Prostate gland (tissue), 2 donors: ENCODE results near the gene NDFIP1. TPM values are rescaled to one million over a fixed set of nuclear protein-coding genes. Genes with fewer than 3 reads are reported as not detected.
A peak's percentile ranks its signal among the peaks of the same experiment; 100 is the strongest.

Source experiments
- DNase-seq: peaks from one replicate; pipeline ENCODE4 v3.0.0-alpha.2; 2019; ENCODE audit warnings: low spot score
- H3K27ac ChIP-seq, 2 donors: fragments of 200-600 bp; sonication (generic); 2 replicates each; pipeline ENCODE4 v1.5.1; 2017 to 2019
- H3K27me3 ChIP-seq: fragments of 200-600 bp; sonication (generic); replicated peaks from 2 replicates; pipeline ENCODE4 v1.5.1; 2019; ENCODE audit not compliant: insufficient read depth
- H3K36me3 ChIP-seq, 2 donors: fragments of 200-600 bp; sonication (generic); 1 replicate in 1 of 2; 2 replicates in 1 of 2; pipeline versions ENCODE4 v1.5.1 to v1.8.1; 2017 to 2019
- H3K4me1 ChIP-seq: fragments of 200-600 bp; sonication (generic); replicated peaks from 2 replicates; pipeline ENCODE4 v1.5.1; 2019
- H3K4me3 ChIP-seq, 2 donors: fragments of 200-600 bp; sonication (generic); 2 replicates each; pipeline ENCODE4 v1.5.1; 2017 to 2019
- H3K9me3 ChIP-seq: fragments of 200-600 bp; sonication (generic); 2 replicates; pipeline ENCODE4 v1.5.1; 2017
- CTCF ChIP-seq, 4 experiments: fragments of 200-600 bp in 2 of 4; fragments of 450-650 bp in 2 of 4; sonication (generic) in 2 of 4; IDR thresholded peaks; 1 replicate in 3 of 4; 2 replicates in 1 of 4; pipeline ENCODE4 v1.5.1; 2016 to 2019; ENCODE audit warnings: antibody characterized with exemption in 4 of 4, mild to moderate bottlenecking in 2 of 4, moderate library complexity in 2 of 4
- POLR2A ChIP-seq: fragments of 450-650 bp; IDR thresholded peaks from one replicate; pipeline ENCODE4 v1.6.1; 2016; ENCODE audit warnings: antibody characterized with exemption, mild to moderate bottlenecking
- POLR2AphosphoS5 ChIP-seq: sonication (generic); formaldehyde crosslinking; IDR thresholded peaks from one replicate; pipeline ENCODE4 v1.6.1; 2017; ENCODE audit warnings: antibody characterized with exemption
- WGBS: methylation state at CpG from one replicate; pipeline ENCODE4 v1.1.5; 2018; 5-methylcytosine and 5-hydroxymethylcytosine counted together
- intact Hi-C: fragments of 100-400 bp; cut with DNase I; formaldehyde crosslinking; loops from one replicate; pipeline ENCODE4 v1.14.2; 2022
- total RNA-seq, 2 donors: library from RNA; depleted of rRNA; stranded (reverse); fragments of >200 nt; gene quantifications; one replicate each; pipeline ENCODE4 v1.1.0, GENCODE V29; 2016

NDFIP1 gene
- total RNA-seq, 2 donors from 2014 or later = 134 to 234 TPM

GRCh38 chr5:142091012-142091411 is 17.6 kb upstream of the NDFIP1 start:
- TF ChIP-seq CTCF (IDR thresholded peaks at IDR 0.05) (no peak), POLR2A (no peak)
- Histone ChIP-seq H3K36me3 (no peaks in the 10 kb centered on the region), H3K27me3 (no peaks in the 10 kb centered on the region), H3K4me1 (no peaks in the 10 kb centered on the region), H3K4me3 (no peak overlapping the region), H3K27ac (no peak overlapping the region), H3K9me3 (no peaks in the 10 kb centered on the region)
- WGBS = 81% methylated on average over 1 of the region's 1 CpG
- intact Hi-C loops = no loop called here
- no peak for DNase-seq

- H3K9me3 ChIP-seq = no peaks in the 10 kb centered on the region
- WGBS = 35% methylated on average over 2 of the region's 2 CpGs
- H3K27me3 ChIP-seq = no peaks in the 10 kb centered on the region
- DNase-seq = no peak
- intact Hi-C loops = no loop called here
- H3K4me3 ChIP-seq = no peak overlapping the region
- no peaks in the 10 kb centered on the region for H3K4me1 ChIP-seq
- no peaks in the 10 kb centered on the region for H3K36me3 ChIP-seq
- H3K27ac ChIP-seq = no peak overlapping the region
- TF ChIP-seq CTCF (IDR thresholded peaks at IDR 0.05) = no peak
Measured at GRCh38 chr5:142091922-142092321, 16.7 kb upstream of the NDFIP1 start.

DNA sequence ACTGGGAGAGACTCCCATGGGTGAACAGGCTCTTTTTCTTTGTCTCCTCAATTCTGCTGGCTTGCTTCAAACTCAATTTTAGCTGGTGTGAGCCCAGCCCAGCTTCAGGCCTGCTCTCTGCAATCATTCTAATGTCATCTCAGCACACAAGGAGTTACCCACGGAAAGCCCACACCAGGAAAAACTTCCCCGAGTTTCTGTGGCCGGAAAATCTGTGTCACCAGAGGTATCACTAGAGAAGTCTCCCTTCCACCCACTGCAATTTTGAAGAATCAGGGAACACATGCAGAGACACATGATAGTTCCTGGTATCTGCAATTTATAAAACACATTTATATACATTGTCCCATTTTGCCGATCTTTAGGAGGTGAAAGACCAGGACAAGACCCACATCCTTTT is 13.5 kb upstream of the NDFIP1 start:
- Histone ChIP-seq H3K9me3 (no peaks in the 10 kb centered on the region), H3K36me3 (no peaks in the 10 kb centered on the region), H3K4me1 (no peaks in the 10 kb centered on the region), H3K27me3 (no peaks in the 10 kb centered on the region), H3K4me3 (no peak overlapping the region), H3K27ac (no peak overlapping the region)
- 55% methylated on average over 4 of the region's 4 CpGs for WGBS
- DNase-seq = no peak
- no peak for TF ChIP-seq POLR2AphosphoS5
- no peak for TF ChIP-seq POLR2A
- no peak for TF ChIP-seq CTCF (IDR thresholded peaks at IDR 0.05)
- intact Hi-C loops = no loop called here

GRCh38 chr5:142095651-142096330 is 12.8 kb upstream of the NDFIP1 start:
- Histone ChIP-seq H3K27ac (no peak overlapping the region), H3K9me3 (no peaks in the 10 kb centered on the region), H3K4me3 (no peak overlapping the region), H3K4me1 (no peaks in the 10 kb centered on the region), H3K36me3 (no peaks in the 10 kb centered on the region), H3K27me3 (no peaks in the 10 kb centered on the region)
- WGBS = 72% methylated on average over 8 of the region's 8 CpGs
- intact Hi-C loops = no loop called here
- no peak for TF ChIP-seq POLR2AphosphoS5
- peak; percentile 34 for DNase-seq

DNA sequence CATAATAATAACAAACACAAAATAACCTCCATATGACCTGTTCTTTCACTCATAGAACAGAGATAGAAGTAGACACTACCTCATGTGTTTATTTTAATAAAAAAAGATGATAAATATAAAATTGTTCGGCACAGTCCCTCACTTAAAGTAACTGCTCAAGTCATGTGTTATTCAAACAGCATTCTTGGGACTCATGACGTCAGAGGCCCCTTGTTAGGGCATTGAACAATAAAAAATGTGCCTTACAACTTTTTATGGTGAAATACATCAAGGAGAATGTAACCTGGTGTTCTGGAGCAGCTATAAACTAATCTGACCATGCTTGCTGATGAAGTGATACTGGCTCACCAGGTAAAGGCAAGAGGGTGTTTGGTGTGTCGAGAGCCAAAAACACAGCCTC is 12.2 kb upstream of the NDFIP1 start:
- no peaks in the 10 kb centered on the region for H3K27me3 ChIP-seq
- no peaks in the 10 kb centered on the region for H3K36me3 ChIP-seq
- H3K4me3 ChIP-seq = no peak overlapping the region
- H3K27ac ChIP-seq = no peak overlapping the region
- WGBS = 37% methylated on average over 3 of the region's 3 CpGs
- no peak for DNase-seq
- H3K4me1 ChIP-seq = no peaks in the 10 kb centered on the region
- intact Hi-C loops = no loop called here
- TF ChIP-seq CTCF (IDR thresholded peaks at IDR 0.05) = no peak
- no peaks in the 10 kb centered on the region for H3K9me3 ChIP-seq
